K562 (cell line): ENCODE results near the gene ZNF148. TPM values are rescaled to one million over a fixed set of nuclear protein-coding genes. Genes with fewer than 3 reads are reported as not detected.
A peak's percentile ranks its signal among the peaks of the same experiment; 100 is the strongest.

ENCODE experiments used
- ATAC-seq: fragments of 200-7000 bp; cut with Tn5 transposase; 3 replicates; pipeline ENCODE4 v1.9.1; 2020; ENCODE audit warnings: moderate library complexity
- BruUV-seq: library from RNA; stranded (reverse); fragments of 400-500 nt; replicated peaks from 2 replicates; lab custom pipeline; 2021; lab: Mats Ljungman, UMichigan
- CTCF ChIA-PET: fragments of 300-600 bp; formaldehyde crosslinking; extraction: SDS; loops from one replicate; lab custom pipeline; 2021; ENCODE audit warnings: low intra/inter-chr PET ratio; lab: Yijun Ruan, JAX
- POLR2A ChIA-PET: fragments of 300-600, 350-650 bp; sonication (Branson Sonifier 250); formaldehyde crosslinking; extraction: SDS; loops from one replicate; lab custom pipeline; 2021; ENCODE audit warnings: antibody characterized with exemption, inconsistent platforms; lab: Yijun Ruan, JAX
- DNase-seq, 4 experiments: peaks; one replicate each; pipeline versions ENCODE4 v3.0.0 to v3.0.0-alpha.2; 2011 to 2018; ENCODE audit warnings: low spot score in 3 of 4, mixed read lengths in 3 of 4; ENCODE audit errors: extremely low read depth in 1 of 4
- FAIRE-seq: peaks from 2 replicates; lab custom pipeline; 2011; peaks lifted over from hg19 to GRCh38; lab: Jason Lieb, UNC
- H2AFZ ChIP-seq: 2 replicates; pipeline ENCODE4 v1.6.0; 2011; ENCODE audit warnings: low read depth, low read length, control low read depth, inconsistent platforms
- H3K27ac ChIP-seq: fragments of 200-600 bp; 3 replicates; pipeline ENCODE4 v1.8.0; 2011; ENCODE audit warnings: low read depth, mild to moderate bottlenecking, control low read depth, inconsistent platforms, low read length, moderate library complexity, mixed read lengths; ENCODE audit errors: extremely low read depth
- H3K27me3 ChIP-seq, 2 experiments: fragments of 300-600 bp in 1 of 2; 2 replicates in 1 of 2; 3 replicates in 1 of 2; pipeline versions ENCODE4 v1.6.0 to v1.8.0; 2011; ENCODE audit warnings: inconsistent platforms in 2 of 2, low read length in 2 of 2, mild to moderate bottlenecking in 1 of 2, mixed read lengths in 1 of 2, moderate library complexity in 1 of 2; ENCODE audit not compliant: control insufficient read depth in 2 of 2, insufficient read depth in 2 of 2
- H3K36me3 ChIP-seq: fragments of 300-600 bp; 3 replicates; pipeline ENCODE4 v1.8.0; 2011; ENCODE audit warnings: mild to moderate bottlenecking, low read length, inconsistent platforms; ENCODE audit not compliant: control insufficient read depth, insufficient read depth
- H3K4me1 ChIP-seq, 2 experiments: fragments of 200-600 bp in 1 of 2; replicated peaks in 1 of 2; 2 replicates in 1 of 2; 3 replicates in 1 of 2; pipeline versions ENCODE4 v1.5.1 to v1.8.0; 2011; ENCODE audit warnings: inconsistent platforms in 2 of 2, low read length in 2 of 2, mild to moderate bottlenecking in 1 of 2, mixed read lengths in 1 of 2, moderate library complexity in 1 of 2; ENCODE audit not compliant: control insufficient read depth in 2 of 2, insufficient read depth in 2 of 2
- H3K4me2 ChIP-seq: 2 replicates; pipeline ENCODE4 v1.6.1; 2011; ENCODE audit warnings: low read length, control low read depth, inconsistent platforms, mixed read lengths; ENCODE audit not compliant: insufficient read depth
- H3K4me3 ChIP-seq: fragments of 200-600 bp; sonication (generic), shearing (Covaris generic); 2 replicates; pipeline ENCODE4 v1.5.1; 2016; ENCODE audit warnings: control low read depth, inconsistent platforms
- H3K79me2 ChIP-seq: fragments of 200-600 bp; 3 replicates; pipeline ENCODE4 v1.8.0; 2011; ENCODE audit warnings: low read length, inconsistent platforms; ENCODE audit not compliant: control insufficient read depth, insufficient read depth
- H3K9ac ChIP-seq, 2 experiments: 2 replicates each; pipeline versions ENCODE4 v1.6.0 to v1.6.1; 2011; ENCODE audit warnings: low read depth in 2 of 2, low read length in 2 of 2, control low read depth in 1 of 2, inconsistent platforms in 1 of 2, mild to moderate bottlenecking in 1 of 2, mixed read lengths in 1 of 2; ENCODE audit not compliant: insufficient read depth in 1 of 2
- H3K9me1 ChIP-seq: one replicate; pipeline ENCODE4 v1.6.0; 2011; ENCODE audit warnings: inconsistent platforms, mild to moderate bottlenecking, low read length, moderate library complexity; ENCODE audit not compliant: control insufficient read depth, insufficient read depth
- H3K9me3 ChIP-seq: replicated peaks from 2 replicates; pipeline ENCODE4 v1.5.1; 2011; ENCODE audit warnings: low read depth, low read length, inconsistent platforms; ENCODE audit not compliant: control insufficient read depth, insufficient read depth
- H4K20me1 ChIP-seq: replicated peaks from 2 replicates; pipeline ENCODE4 v1.6.1; 2011; ENCODE audit warnings: low read length, inconsistent platforms, mixed read lengths; ENCODE audit not compliant: control insufficient read depth, insufficient read depth
- ADNP ChIP-seq: fragments of 200-800 bp; sonication (Bioruptor generic); IDR thresholded peaks from 2 replicates; pipeline ENCODE4 v1.6.1; 2016; ENCODE audit warnings: missing genetic modification characterization, missing compliant biosample characterization
- ASH1L ChIP-seq: fragments of 450-650 bp; IDR thresholded peaks from 2 replicates; pipeline ENCODE4 v1.6.1; 2018; ENCODE audit warnings: borderline replicate concordance, mild to moderate bottlenecking, low read depth; ENCODE audit not compliant: partially characterized antibody
- EWSR1 ChIP-seq: fragments of 450-650 bp; IDR thresholded peaks from 2 replicates; pipeline ENCODE4 v1.6.1; 2018; ENCODE audit warnings: borderline replicate concordance, mild to moderate bottlenecking, low read depth, moderate library complexity; ENCODE audit not compliant: partially characterized antibody
- HES1 ChIP-seq: fragments of 450-650 bp; IDR thresholded peaks from 2 replicates; pipeline ENCODE4 v1.6.1; 2016; ENCODE audit warnings: low read depth, mild to moderate bottlenecking, moderate library complexity
- JUND ChIP-seq, 2 experiments: IDR thresholded peaks; 2 replicates in 1 of 2; 3 replicates in 1 of 2; pipeline ENCODE4 v1.6.1; 2011; ENCODE audit warnings: borderline replicate concordance in 2 of 2, low read depth in 2 of 2, low read length in 2 of 2, improper control_type of control experiment in 1 of 2, missing biosample characterization in 1 of 2, missing genetic modification characterization in 1 of 2, missing genetic modification reagents in 1 of 2
- NFE2L1 ChIP-seq: fragments of 450-650 bp; IDR thresholded peaks from 2 replicates; pipeline ENCODE4 v1.6.1; 2016; ENCODE audit warnings: missing genetic modification characterization, low read depth, mild to moderate bottlenecking, missing compliant biosample characterization, moderate library complexity, borderline replicate concordance
- TEAD4 ChIP-seq, 2 experiments: sonication (generic) in 1 of 2; formaldehyde crosslinking in 1 of 2; IDR thresholded peaks; 2 replicates each; pipeline versions ENCODE4 v1.6.1 to v1.8.0; 2012 to 2022; ENCODE audit warnings: borderline replicate concordance in 1 of 2, inconsistent platforms in 1 of 2, low read length in 1 of 2, mild to moderate bottlenecking in 1 of 2, missing genetic modification reagents in 1 of 2
- ZNF324 ChIP-seq: fragments of 250-450 bp; sonication (Bioruptor Pico); IDR thresholded peaks from 2 replicates; pipeline ENCODE4 v1.4.0; 2020; ENCODE audit warnings: mild to moderate bottlenecking
- WGBS: fragments of 100-300 bp; shearing (Covaris generic); methylation state at CpG from one replicate; pipeline ENCODE4 v1.1.6; 2016; ENCODE audit warnings: low coverage, mixed read lengths; ENCODE audit not compliant: insufficient coverage; ENCODE audit errors: missing lambda C conversion rate; 5-methylcytosine and 5-hydroxymethylcytosine counted together
- in situ Hi-C: fragments of 300-500 bp; cut with MboI; formaldehyde crosslinking; loops from 4 replicates; pipeline ENCODE4 v1.15.0; 2018; ENCODE audit warnings: inconsistent platforms, mixed read lengths
- intact Hi-C: fragments of 100-400 bp; cut with micrococcal nuclease; formaldehyde crosslinking; loops from 2 replicates; pipeline ENCODE4 v1.14.2; 2022
- polyA plus RNA-seq, 8 experiments: library from polyadenylated mRNA; depleted of rRNA in 4 of 8; stranded (reverse) in 5 of 8; unstranded in 3 of 8; fragments of >200 nt; fragmentation: Nextera tagmentation in 2 of 8; fragmentation: Illumina TruSeq in 1 of 8; extraction: Ambion mirVana in 2 of 8; extraction: Trizol in 1 of 8; gene quantifications; 2 replicates each; pipeline versions ENCODE4 v1.2.1 to v1.2.3, GENCODE V29; 2011 to 2014; ENCODE audit warnings: inconsistent platforms in 1 of 8, missing spikeins in 1 of 8
- total RNA-seq, 7 experiments: library from RNA; depleted of rRNA in 6 of 7; stranded (reverse); fragments of >200 nt in 6 of 7; fragmentation: Illumina TruSeq in 2 of 7; extraction: Trizol in 2 of 7; gene quantifications; 2 replicates each; pipeline versions ENCODE4 v1.2.1 to v1.2.3, GENCODE V29; 2011 to 2021; ENCODE audit warnings: low replicate concordance in 1 of 7

ZNF148 gene
- total and polyA plus RNA-seq, 9 of the 15 experiments (the other 6 are each of a cell fraction or from before 2014, with no cell fraction given), result 2.7 to 15.1 (median 8.3) TPM

GRCh38 chr3:125351814-125352456 is 23.2 kb downstream of the ZNF148 start (continued):
- TF ChIP-seq JUND (IDR thresholded peaks at IDR 0.05; ENCODE audit: borderline replicate concordance, low read depth, low read length) (no peak), JUND (tag; IDR thresholded peaks at IDR 0.05; ENCODE audit: borderline replicate concordance, low read depth, low read length) (peak; percentile 15; the same call in 1 of the 3 replicates), NFE2L1 (tag) (peak; percentile 92)

DNA sequence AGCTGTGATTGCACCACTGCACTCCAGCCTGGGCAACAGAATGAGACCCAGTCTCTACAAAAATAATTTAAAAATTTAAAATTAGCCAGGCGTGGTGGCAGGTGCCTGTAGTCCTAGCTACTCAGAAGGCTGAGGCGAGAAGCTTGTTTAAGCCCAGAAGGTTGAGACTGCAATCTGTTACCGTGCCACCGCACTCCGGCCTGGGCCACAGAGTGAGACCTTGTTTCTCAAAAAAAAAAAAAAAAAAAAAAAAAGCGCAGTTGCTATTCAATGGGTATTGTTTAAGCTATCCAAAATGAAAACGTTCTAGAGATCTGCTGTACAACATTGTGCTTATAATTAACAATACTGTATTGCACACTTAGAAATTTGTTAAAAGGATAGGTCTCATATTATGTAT is 24.0 kb downstream of the ZNF148 start:
- intact Hi-C loops, result no loop called here
- TF ChIP-seq EWSR1, result no peak
- TF ChIP-seq HES1, result no peak
- no peak for TF ChIP-seq ZNF324 (CRISPR knock-in tag)
- TF ChIP-seq ASH1L, result no peak
- no peak for TF ChIP-seq TEAD4 (IDR thresholded peaks at IDR 0.05; ENCODE audit: low read length)
- TF ChIP-seq TEAD4 (CRISPR knock-in tag; IDR thresholded peaks at IDR 0.05; ENCODE audit: borderline replicate concordance), result no peak
- no peak for TF ChIP-seq ADNP
- Histone ChIP-seq H3K4me1 (peaks cover 3% of the 10 kb centered on the region in 2 experiments; a peak in 3 of 5 replicates), H3K36me3 (no peaks in the 10 kb centered on the region), H3K27me3 (no peaks in the 10 kb centered on the region), H3K9ac (no peak overlapping the region), H3K79me2 (peaks cover 99% of the 10 kb centered on the region), H4K20me1 (no peaks in the 10 kb centered on the region), H2AFZ (no peak overlapping the region), H3K9me1 (no peaks in the 10 kb centered on the region), H3K4me2 (no peak overlapping the region), H3K4me3 (no peak overlapping the region), H3K9me3 (no peaks in the 10 kb centered on the region), H3K27ac (no peak overlapping the region; the same call in 2 of the 3 replicates)
- BruUV-seq, result no TSS peak
- WGBS, result 94% methylated on average over 2 of the region's 7 CpGs
- DNase-seq, result no peak
- ChIA-PET POLR2A (interaction anchor here (0.6 kb wide), 1 partner anchor 41 kb away, joined by 3 read pairs; no protein-coding TSS in a partner anchor), CTCF (no interaction called here)
- no peak for FAIRE-seq
- in situ Hi-C loops, result no loop called here
- no peak for ATAC-seq
